SK-N-SH (cell line): ENCODE results near the gene NME9. TPM values are rescaled to one million over a fixed set of nuclear protein-coding genes. Genes with fewer than 3 reads are reported as not detected.

Experiments
- CTCF ChIA-PET: fragments of 300-600, 350-600 bp; formaldehyde crosslinking; extraction: SDS; loops from one replicate; lab custom pipeline; 2021; lab: Yijun Ruan, JAX
- POLR2A ChIA-PET: fragments of 350-600 bp; sonication (Branson Sonifier 250); formaldehyde crosslinking; extraction: SDS; loops from one replicate; lab custom pipeline; 2020; ENCODE audit warnings: antibody characterized with exemption, inconsistent platforms; lab: Yijun Ruan, JAX
- DNase-seq: peaks from one replicate; pipeline ENCODE4 v3.0.0; 2012
- H2AFZ ChIP-seq: fragments of 200-600 bp; sonication (generic); 2 replicates; pipeline ENCODE4 v1.8.1; 2016; ENCODE audit warnings: antibody characterized with exemption, mild to moderate bottlenecking, low read depth
- H3F3A ChIP-seq: fragments of 200-600 bp; sonication (generic); replicated peaks from 2 replicates; pipeline ENCODE3; 2016; ENCODE audit warnings: antibody characterized with exemption, mild to moderate bottlenecking; ENCODE audit not compliant: insufficient read depth
- H3K27ac ChIP-seq, 2 experiments: fragments of 200-500 bp in 1 of 2; fragments of 200-600 bp in 1 of 2; sonication (Bioruptor generic) in 1 of 2; sonication (generic), shearing (Covaris generic) in 1 of 2; 2 replicates each; pipeline versions ENCODE4 v1.5.1 to v1.6.1; 2014 to 2016; ENCODE audit warnings: low read depth in 2 of 2, inconsistent platforms in 1 of 2, low read length in 1 of 2, mild to moderate bottlenecking in 1 of 2, mixed read lengths in 1 of 2
- H3K27me3 ChIP-seq: fragments of 200-600 bp; sonication (generic), shearing (Covaris generic); 2 replicates; pipeline ENCODE4 v1.6.1; 2016; ENCODE audit warnings: mixed run types; ENCODE audit not compliant: insufficient read depth
- H3K36me3 ChIP-seq, 2 experiments: fragments of 200-500 bp in 1 of 2; fragments of 200-600 bp in 1 of 2; sonication (Bioruptor generic) in 1 of 2; sonication (generic) in 1 of 2; replicated peaks in 1 of 2; 2 replicates each; pipeline versions ENCODE3 to v1.5.1; 2014 to 2016; ENCODE audit warnings: low read length in 1 of 2, mild to moderate bottlenecking in 1 of 2; ENCODE audit not compliant: insufficient read depth in 2 of 2, control insufficient read depth in 1 of 2
- H3K4me1 ChIP-seq, 2 experiments: fragments of 200-500 bp in 1 of 2; fragments of 200-600 bp in 1 of 2; sonication (Bioruptor generic) in 1 of 2; sonication (generic), shearing (Covaris generic) in 1 of 2; 2 replicates each; pipeline versions ENCODE4 v1.5.1 to v1.6.1; 2014 to 2016; ENCODE audit warnings: low read depth in 1 of 2, low read length in 1 of 2, mixed run types in 1 of 2; ENCODE audit not compliant: insufficient read depth in 2 of 2, control insufficient read depth in 1 of 2
- H3K4me2 ChIP-seq: fragments of 200-600 bp; sonication (generic), shearing (Covaris generic); 2 replicates; pipeline ENCODE4 v1.6.1; 2017; ENCODE audit warnings: mixed run types
- H3K4me3 ChIP-seq, 2 experiments: fragments of 200-500 bp in 1 of 2; fragments of 200-600 bp in 1 of 2; sonication (Bioruptor generic) in 1 of 2; sonication (generic), shearing (Covaris generic) in 1 of 2; 2 replicates each; pipeline versions ENCODE4 v1.5.1 to v1.8.1; 2014 to 2016; ENCODE audit warnings: low read depth in 2 of 2, inconsistent platforms in 1 of 2, low read length in 1 of 2, mild to moderate bottlenecking in 1 of 2, mixed read lengths in 1 of 2, moderate library complexity in 1 of 2
- H3K79me2 ChIP-seq: fragments of 200-600 bp; sonication (generic); 2 replicates; pipeline ENCODE4 v1.8.1; 2017; ENCODE audit warnings: mild to moderate bottlenecking; ENCODE audit not compliant: insufficient read depth
- H3K9ac ChIP-seq: fragments of 200-600 bp; sonication (generic); 2 replicates; pipeline ENCODE4 v1.6.1; 2017; ENCODE audit warnings: mixed run types
- H3K9me2 ChIP-seq: fragments of 200-600 bp; sonication (generic); 2 replicates; pipeline ENCODE4 v1.6.1; 2017; ENCODE audit warnings: mixed run types
- H3K9me3 ChIP-seq: fragments of 200-600 bp; sonication (generic); 2 replicates; pipeline ENCODE4 v1.6.1; 2017; ENCODE audit warnings: mixed run types, mild to moderate bottlenecking, moderate library complexity
- H4K20me1 ChIP-seq: fragments of 200-600 bp; sonication (generic); 2 replicates; pipeline ENCODE4 v1.6.1; 2017; ENCODE audit warnings: mild to moderate bottlenecking, mixed run types; ENCODE audit not compliant: insufficient read depth
- ELF1 ChIP-seq: IDR thresholded peaks from 2 replicates; pipeline ENCODE4 v1.4.0; 2012
- EP300 ChIP-seq, 2 experiments: IDR thresholded peaks; 2 replicates each; pipeline versions ENCODE4 v1.4.0 to v1.6.1; 2012; ENCODE audit warnings: borderline replicate concordance in 1 of 2, low read depth in 1 of 2, low read length in 1 of 2
- MAX ChIP-seq: IDR thresholded peaks from 2 replicates; pipeline ENCODE4 v1.4.0; 2012; ENCODE audit warnings: low read depth
- PBX3 ChIP-seq: IDR thresholded peaks from 2 replicates; pipeline ENCODE4; 2012
- POLR2AphosphoS5 ChIP-seq: IDR thresholded peaks from 2 replicates; pipeline ENCODE4 v1.6.1; 2012; ENCODE audit warnings: low read depth, low read length
- REST ChIP-seq: IDR thresholded peaks from 2 replicates; pipeline ENCODE4 v1.6.1; 2012; ENCODE audit warnings: mild to moderate bottlenecking, low read depth, low read length, moderate library complexity
- RXRA ChIP-seq: IDR thresholded peaks from 2 replicates; pipeline ENCODE4 v1.4.0; 2012; ENCODE audit warnings: low read depth, mild to moderate bottlenecking, borderline replicate concordance
- TAF1 ChIP-seq: IDR thresholded peaks from 2 replicates; pipeline ENCODE4 v1.6.1; 2012; ENCODE audit warnings: low read depth, mild to moderate bottlenecking, low read length, moderate library complexity, borderline replicate concordance
- TCF12 ChIP-seq: IDR thresholded peaks from 2 replicates; pipeline ENCODE4 v1.4.0; 2012
- YY1 ChIP-seq: IDR thresholded peaks from 2 replicates; pipeline ENCODE4 v1.4.0; 2012; ENCODE audit warnings: low read depth, mild to moderate bottlenecking
- WGBS: methylation state at CpG from one replicate; pipeline ENCODE4 v1.1.6; 2017; ENCODE audit warnings: low lambda C conversion rate; 5-methylcytosine and 5-hydroxymethylcytosine counted together
- polyA plus RNA-seq, 3 experiments: library from polyadenylated mRNA; depleted of rRNA; stranded (reverse); fragments of >200 nt; gene quantifications; 2 replicates each; pipeline ENCODE4 v1.2.3, GENCODE V29; 2012
- TF ChIP-seq, protein P1 (sequence below): fragments of 150-350 bp; IDR thresholded peaks from 2 replicates; pipeline ENCODE4 v1.6.1; 2017; ENCODE audit warnings: antibody characterized with exemption, low read length, low read depth, borderline replicate concordance

NME9 gene
- polyA plus RNA-seq, 1 of the 3 experiments (the other 2 are of a cell fraction) = 0.43 TPM

- Histone ChIP-seq H3K9me3 (no peaks in the 10 kb centered on the region), H3F3A (no peaks in the 10 kb centered on the region), H3K9me2 (no peaks in the 10 kb centered on the region), H3K79me2 (no peaks in the 10 kb centered on the region), H3K4me2 (no peak overlapping the region), H3K4me3 (no peak overlapping the region), H2AFZ (no peak overlapping the region), H3K27ac (peak overlapping the region in 1 of 2 experiments; percentile 25; a peak in 1 of 4 replicates), H3K36me3 (peaks cover 13 to 14% of the 10 kb centered on the region in 2 experiments), H3K4me1 (peaks cover 0 to 6% of the 10 kb centered on the region in 2 experiments; a peak in 1 of 4 replicates), H4K20me1 (no peaks in the 10 kb centered on the region), H3K9ac (no peak overlapping the region), H3K27me3 (no peaks in the 10 kb centered on the region)
- POLR2A ChIA-PET = no interaction called here
- 78% methylated on average over 1 of the region's 1 CpG for WGBS
- DNase-seq = no peak
- CTCF ChIA-PET = no interaction called here
- TF ChIP-seq ELF1 = no peak
Observed at GRCh38 chr3:138256022-138256421, 73.6 kb downstream of the NME9 start.

- 93% methylated on average over 1 of the region's 1 CpG for WGBS
- Histone ChIP-seq H3K27ac (no peak overlapping the region), H3K9ac (no peak overlapping the region), H3K27me3 (no peaks in the 10 kb centered on the region), H3K4me2 (no peak overlapping the region), H3K9me2 (no peaks in the 10 kb centered on the region), H3K36me3 (peaks cover 10 to 15% of the 10 kb centered on the region in 2 experiments), H4K20me1 (no peaks in the 10 kb centered on the region), H3K79me2 (no peaks in the 10 kb centered on the region), H3K4me3 (no peak overlapping the region), H2AFZ (no peak overlapping the region), H3F3A (peaks cover 6% of the 10 kb centered on the region), H3K9me3 (no peaks in the 10 kb centered on the region), H3K4me1 (peaks cover 0 to 6% of the 10 kb centered on the region in 2 experiments; a peak in 1 of 4 replicates)
- TF ChIP-seq TAF1 (no peak), RXRA (no peak), REST (no peak), TCF12 (no peak), PBX3 (no peak), MAX (no peak), POLR2AphosphoS5 (no peak), EP300 (IDR thresholded peaks at IDR 0.05; ENCODE audit: borderline replicate concordance in 1 of 2, low read depth in 1 of 2, low read length in 1 of 2) (no peak), YY1 (no peak)
- TF ChIP-seq, protein P1, sequence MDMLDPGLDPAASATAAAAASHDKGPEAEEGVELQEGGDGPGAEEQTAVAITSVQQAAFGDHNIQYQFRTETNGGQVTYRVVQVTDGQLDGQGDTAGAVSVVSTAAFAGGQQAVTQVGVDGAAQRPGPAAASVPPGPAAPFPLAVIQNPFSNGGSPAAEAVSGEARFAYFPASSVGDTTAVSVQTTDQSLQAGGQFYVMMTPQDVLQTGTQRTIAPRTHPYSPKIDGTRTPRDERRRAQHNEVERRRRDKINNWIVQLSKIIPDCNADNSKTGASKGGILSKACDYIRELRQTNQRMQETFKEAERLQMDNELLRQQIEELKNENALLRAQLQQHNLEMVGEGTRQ = no peak
- ChIA-PET CTCF (no interaction called here), POLR2A (no interaction called here)
- no peak for DNase-seq
Observed at GRCh38 chr3:138254216-138254615, 75.4 kb downstream of the NME9 start.
